ENCODE measurements around the gene SLC44A5.
"Not testable (repeated sequence)": the region's sequence is repeated elsewhere in the genome, so short reads cannot be mapped to it uniquely, and the experiment has no call there.

Gene SLC44A5

DNA sequence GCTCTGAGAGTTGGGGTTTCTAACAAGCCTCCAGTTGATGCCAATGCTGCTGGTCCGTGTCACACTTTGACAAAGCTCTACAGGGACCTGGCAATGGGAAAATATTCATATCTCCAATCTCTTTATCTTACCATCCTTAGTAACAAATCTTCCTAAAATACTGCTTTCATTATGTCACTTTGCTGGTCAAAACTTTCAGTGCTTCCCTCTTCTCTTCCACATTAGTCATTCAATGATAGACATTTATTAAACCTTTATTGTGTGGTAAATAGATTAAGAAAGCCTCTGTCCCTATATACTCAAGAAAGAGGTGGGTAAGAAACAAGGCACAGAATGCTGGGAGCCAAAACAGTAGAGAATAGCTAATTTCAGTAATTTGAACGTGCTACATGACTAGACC lies 79.3 kb downstream of the SLC44A5 start:
- no peak for DNase-seq (ENCODE audit: low read depth)
- H3K4me3 ChIP-seq (ENCODE audit: low read depth, low read length): no peak overlapping the region

DNA sequence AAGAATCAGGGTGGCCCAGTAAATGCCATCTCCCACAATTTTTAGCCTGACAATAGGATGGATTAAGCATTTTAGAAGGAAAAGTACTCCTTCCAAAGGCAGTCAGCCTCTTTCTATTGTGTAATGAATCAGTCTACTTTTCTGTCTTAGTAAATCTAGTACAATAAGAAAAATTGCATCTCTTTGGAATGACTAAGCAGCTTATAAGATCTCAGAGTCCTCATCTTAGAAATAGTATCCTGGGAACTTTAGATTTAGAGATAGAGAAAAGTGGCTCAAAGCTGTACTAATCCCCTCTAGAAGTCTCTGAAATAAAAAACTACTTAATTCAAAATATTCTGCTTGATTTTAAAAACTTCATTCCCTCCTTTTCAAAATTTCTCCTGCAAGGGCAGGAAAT lies 81.4 kb downstream of the SLC44A5 start:
- no peak for DNase-seq (ENCODE audit: low read depth)
- H3K4me3 ChIP-seq (ENCODE audit: low read depth, low read length): no peak overlapping the region

DNA sequence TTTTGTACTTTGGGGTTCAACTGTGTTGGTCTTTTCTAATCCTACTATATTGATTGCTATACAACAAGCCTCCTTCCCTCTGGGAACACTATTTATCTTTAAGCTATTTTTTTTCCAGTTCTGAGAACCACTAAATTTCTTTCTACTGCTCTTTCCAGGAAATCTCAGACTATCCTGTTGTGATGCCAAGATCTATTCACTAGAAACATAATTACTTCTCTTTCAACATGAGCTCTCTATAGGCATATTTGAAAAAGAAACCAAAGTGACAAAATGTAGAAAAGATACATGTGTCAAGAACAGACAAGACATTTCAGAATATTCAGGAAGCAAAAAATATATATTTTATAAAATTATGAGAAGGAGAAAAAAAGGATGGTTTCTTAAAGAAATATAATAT lies 82.9 kb downstream of the SLC44A5 start:
- H3K4me3 ChIP-seq (ENCODE audit: low read depth, low read length): no peak overlapping the region
- no peak for DNase-seq (ENCODE audit: low read depth)

DNA sequence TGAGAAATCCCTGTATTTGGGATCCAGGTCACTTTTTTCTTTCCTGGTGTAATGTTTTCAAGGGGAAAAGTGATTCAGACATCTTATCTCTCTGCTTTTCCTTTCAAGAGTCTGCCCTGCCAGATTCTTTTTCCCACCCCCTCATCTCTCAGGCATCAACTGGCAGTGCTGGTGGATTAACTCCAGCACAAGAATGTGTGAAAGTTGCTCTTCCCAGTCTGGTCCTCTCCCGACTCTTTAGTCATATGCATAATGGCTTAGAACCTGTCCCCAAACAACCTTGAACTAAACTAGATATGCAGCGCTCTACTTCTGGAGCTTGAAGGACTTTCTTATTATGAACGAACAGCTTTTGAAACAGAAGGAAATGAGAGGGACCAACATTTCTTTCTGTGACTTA lies 88.5 kb downstream of the SLC44A5 start:
- H3K4me3 ChIP-seq (ENCODE audit: low read depth, low read length): no peak overlapping the region
- no peak for DNase-seq (ENCODE audit: low read depth)

DNA sequence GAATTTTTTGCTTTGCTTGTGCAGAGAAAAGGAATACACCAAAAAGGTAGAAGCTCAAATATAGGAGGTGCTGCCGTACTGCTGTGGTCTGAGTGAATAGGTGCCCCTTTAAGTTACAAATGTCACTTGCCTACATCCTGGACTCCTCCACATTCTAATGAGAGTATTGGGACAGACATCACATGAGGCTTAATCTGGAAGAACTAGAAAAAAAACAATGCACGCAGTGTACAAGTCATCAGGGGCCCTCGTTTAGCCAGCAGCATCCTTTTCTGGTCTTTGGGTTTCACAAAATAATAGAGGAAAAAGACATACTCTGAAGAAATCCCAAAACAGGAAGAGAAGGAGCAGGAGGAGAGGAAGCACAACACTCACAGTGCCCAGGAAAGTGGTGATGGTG lies 89.3 kb downstream of the SLC44A5 start:
- no peak overlapping the region for H3K4me3 ChIP-seq (ENCODE audit: low read depth, low read length)
- no peak for DNase-seq (ENCODE audit: low read depth)

DNA sequence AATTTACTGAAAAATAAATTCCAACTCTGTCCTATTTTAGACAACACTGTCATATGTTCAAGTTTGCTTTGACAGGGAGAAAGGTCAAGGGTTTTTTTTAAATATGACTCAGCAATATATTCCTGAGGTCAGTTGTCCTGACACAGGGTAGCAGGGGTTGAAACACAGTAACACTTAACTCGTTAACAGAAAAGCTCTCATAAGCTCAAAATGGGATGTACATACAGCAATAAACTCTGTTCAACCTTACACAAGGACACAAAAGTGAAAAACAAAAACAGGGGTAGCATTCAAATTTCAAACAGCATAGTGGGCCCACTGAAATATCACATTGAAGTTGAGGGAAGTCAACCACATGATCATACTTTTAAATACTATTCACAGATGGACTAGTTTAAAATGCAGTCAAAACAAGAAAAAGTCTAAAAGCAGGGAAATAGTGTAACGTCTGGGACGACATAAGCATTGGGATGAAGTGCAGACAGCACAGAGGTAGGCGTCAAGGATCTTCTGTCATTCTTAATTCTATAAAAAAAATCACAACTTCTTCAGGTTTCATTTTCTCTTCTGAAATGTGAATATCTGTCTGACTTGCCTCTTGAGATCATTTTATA lies 89.9 kb downstream of the SLC44A5 start:
- no peak overlapping the region for H3K4me3 ChIP-seq (ENCODE audit: low read depth, low read length)

DNA sequence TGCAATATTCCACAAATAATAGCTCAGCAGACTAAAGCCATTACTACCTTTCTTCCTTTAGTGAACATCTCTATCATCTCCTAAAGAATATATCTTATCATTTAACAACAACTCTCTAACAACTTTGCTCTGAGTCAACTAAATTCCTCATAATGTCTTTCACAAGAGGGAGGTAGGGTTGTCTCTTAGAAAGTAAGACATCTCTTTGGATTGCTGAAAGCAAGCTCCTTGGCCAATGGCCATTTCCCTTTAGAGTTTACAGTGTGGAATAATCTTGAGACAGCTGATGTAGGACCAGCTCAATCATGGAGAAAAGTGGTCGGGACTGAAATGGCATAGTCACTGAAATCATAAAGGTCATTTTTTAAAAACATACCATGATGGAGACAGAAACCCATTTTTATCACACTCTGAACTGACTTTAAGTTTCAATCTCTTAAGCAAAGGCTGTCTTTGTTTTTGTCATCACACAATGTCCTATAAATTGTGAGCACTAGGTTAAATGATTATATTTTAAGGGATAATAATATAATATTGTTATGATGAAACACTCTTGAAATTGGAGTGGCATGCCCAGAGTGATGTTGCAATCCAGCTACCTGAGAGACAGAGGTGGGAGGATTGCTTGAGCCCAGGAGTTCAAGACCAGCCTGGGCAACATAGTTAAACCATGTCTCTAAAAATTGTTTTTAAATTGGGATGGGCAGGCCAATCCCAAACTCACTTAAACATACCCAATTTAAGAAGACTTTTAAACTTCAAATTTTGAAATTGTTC lies 91.1 kb downstream of the SLC44A5 start:
- H3K4me3 ChIP-seq (ENCODE audit: low read depth, low read length): no peak overlapping the region
- DNase-seq (ENCODE audit: low read depth): no peak

More for the DNA sequence above, 89.9 kb downstream of the SLC44A5 start:
- no peak for DNase-seq (ENCODE audit: low read depth)

DNA sequence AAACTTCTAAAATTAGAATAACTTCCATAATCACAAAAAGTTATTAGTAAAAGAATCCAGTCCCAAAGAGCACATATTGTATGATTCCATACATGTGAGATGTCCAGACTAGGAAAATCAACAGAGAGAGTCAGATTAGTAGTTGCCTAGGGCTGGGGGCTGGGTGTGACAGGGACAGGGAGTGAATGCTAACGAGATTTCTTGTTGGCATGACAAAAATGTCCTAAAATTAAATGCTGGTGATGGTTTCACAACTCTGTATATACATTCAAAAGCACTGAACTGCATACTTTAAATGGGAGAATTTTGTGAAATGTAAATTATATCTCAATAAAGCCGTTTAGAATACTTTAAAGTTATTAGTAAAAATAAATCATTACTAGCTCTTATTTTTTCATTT lies 92.2 kb downstream of the SLC44A5 start:
- H3K4me3 ChIP-seq (ENCODE audit: low read depth, low read length): no peak overlapping the region
- no peak for DNase-seq (ENCODE audit: low read depth)

DNA sequence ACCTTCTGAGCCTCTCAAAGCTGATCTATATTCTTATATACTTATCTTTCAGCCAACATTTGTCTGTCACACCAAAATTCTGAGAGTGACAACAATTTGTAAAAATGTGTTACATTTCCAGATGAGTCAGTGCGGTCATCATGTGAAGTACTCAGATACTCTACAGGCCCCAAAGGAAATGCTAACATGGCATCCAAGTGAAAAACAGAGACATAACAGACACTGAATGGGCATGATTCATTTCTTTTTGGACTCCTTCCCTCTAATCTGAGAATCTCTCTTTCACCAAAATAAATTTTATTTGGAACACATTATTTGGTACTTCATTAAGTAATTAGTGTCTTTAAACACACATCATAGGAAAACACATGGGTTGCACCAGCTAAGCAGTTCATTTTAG lies 96.6 kb downstream of the SLC44A5 start:
- H3K4me3 ChIP-seq (ENCODE audit: low read depth, low read length): no peak overlapping the region
- DNase-seq (ENCODE audit: low read depth): no peak

DNA sequence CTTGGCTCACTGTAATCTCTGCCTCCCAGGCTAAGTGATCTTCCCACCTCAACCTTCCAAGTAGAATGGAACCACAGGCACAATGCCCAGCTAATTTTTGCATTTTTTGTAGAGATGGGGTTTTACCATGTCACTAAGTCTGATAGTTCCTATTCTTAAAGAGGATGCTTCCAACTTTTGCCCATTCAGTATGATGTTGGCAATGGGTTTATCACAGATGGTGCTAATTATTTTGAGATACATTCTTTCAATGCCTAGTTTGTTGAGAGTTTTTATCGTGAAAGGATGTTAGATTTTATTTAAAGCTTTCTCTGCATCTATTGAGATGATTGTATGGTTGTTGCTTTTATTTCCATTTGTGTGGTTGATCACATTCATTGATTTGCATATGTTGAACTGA lies 103.9 kb downstream of the SLC44A5 start:
- DNase-seq (ENCODE audit: low read depth): no peak
- no peak overlapping the region for H3K4me3 ChIP-seq (ENCODE audit: low read depth, low read length)

DNA sequence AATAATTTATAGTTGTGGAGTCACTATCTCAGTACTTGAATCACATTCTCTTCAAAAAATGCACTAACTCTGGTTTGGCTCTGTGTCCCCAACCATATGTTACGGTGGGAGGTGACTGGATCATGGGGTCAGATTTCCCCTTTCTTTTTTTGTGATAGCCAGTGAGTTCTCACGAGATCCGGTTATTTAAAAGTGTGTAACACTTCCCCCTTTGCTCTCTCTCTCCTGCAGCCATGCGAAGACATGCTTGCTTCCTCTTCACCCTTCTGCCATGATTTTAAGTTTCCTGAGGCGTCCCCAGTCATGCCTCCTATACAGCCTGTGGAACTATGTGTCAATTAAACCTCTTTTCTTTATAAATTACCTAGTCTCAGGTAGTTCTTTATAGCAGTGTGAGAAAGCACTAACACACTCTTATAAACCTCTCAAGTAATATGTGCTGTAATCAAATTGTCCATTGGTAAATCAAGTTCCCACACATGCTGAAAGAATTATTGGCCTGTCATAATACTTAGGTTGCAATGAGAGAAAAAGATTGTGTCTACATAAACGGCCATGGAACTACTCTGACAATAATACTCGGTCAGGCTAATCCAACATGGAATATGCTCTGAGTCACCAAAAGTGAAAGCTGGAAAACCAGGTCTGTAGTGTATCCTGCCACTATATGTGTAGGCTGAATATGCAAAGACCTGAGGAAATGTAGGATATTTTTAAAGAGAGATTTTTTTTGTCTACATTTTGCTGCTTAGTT lies 107.5 kb downstream of the SLC44A5 start:
- DNase-seq (ENCODE audit: low read depth): no peak

DNA sequence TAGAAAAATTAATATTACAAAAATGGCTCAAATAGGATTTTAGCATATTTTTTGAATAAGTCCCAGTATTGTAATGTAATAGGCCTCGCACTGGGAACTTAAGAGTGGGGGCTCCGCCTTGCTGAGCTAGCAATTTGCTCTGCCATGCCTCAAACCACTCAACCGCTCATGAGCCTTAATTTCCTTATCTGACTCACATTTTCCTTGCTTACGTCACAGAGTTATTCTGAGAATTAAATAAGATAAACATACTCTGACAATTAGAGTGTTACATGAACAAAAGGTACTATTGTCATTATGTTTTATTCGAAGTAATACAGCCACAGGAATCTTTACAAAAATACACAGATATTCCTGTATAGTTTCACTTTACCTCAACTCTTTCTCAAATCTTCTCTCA lies 108.1 kb downstream of the SLC44A5 start:
- DNase-seq (ENCODE audit: low read depth): no peak
- H3K4me3 ChIP-seq (ENCODE audit: low read depth, low read length): no peak overlapping the region

More for the DNA sequence above, 107.5 kb downstream of the SLC44A5 start:
- H3K4me3 ChIP-seq (ENCODE audit: low read depth, low read length): no peak overlapping the region

DNA sequence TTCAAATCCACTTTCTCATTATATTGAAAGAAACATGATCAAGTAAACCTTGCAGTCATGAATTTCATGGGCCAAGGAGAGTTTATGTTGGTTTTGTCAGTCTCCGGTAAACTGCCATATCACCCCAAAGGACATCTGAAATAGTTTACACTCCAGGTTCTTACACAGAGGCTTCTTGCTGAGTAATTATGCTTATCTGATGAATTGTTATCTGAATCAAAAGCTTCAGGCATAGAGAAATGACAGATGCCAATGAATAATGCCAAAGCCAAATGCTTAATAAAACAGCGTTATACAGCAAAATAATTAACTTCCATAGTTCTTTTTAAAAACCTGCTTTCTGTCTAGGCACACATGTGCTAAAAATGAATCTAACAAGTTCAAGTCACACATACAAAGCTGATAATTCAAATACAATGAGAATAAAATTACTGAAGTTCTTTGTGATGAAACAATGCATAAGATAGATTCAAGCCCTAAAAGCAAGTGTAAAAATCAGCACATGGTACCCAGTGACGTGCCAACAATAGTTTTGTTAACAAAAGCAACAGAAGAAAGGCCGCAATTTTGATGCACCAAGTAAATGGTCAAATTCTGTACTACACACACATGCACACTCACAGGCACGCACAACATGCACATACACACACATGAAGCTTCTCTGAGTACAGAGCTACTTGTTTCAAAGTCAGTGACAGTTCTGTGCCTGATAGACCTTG lies 109.2 kb downstream of the SLC44A5 start:
- no peak overlapping the region for H3K4me3 ChIP-seq (ENCODE audit: low read depth, low read length)
- no peak for DNase-seq (ENCODE audit: low read depth)

DNA sequence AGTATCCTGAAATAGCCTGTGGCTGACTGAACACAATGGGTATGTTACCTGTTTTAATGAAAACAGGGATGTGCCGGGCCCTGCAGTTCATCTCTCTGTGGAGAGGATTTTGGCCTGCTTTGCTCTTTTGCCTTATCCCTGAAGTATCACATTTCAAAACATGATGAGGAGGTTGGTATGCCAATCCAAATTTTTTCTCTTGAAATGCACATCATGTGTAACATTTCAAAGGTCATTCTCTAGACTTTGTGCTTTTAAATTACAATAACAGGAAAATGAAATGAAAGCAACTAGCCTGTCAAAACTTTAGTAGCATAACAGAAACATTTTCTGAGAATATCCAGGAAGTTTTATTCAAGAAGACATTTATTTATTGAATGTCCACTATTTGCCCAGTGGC lies 118.9 kb downstream of the SLC44A5 start:
- no peak for DNase-seq (ENCODE audit: low read depth)
- no peak overlapping the region for H3K4me3 ChIP-seq (ENCODE audit: low read depth, low read length)

DNA sequence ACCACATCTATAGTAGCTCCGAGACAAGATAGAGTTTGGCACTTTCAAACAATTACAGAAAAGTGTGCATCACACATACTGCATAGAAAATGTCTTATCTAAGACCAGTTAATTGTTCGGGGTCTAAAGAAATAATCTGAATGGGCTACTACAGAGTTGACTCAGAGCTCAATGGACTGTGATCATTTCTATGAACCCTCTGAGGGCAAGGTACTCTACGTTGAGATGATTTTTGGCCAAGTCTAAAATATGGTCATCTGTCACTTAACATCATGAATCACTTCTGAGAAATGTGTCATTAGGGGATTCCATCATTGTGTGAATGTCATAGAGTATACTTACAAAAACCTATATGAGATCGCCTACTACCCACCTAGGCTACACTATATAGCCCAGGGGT lies 123.5 kb downstream of the SLC44A5 start:
- DNase-seq (ENCODE audit: low read depth): no peak

DNA sequence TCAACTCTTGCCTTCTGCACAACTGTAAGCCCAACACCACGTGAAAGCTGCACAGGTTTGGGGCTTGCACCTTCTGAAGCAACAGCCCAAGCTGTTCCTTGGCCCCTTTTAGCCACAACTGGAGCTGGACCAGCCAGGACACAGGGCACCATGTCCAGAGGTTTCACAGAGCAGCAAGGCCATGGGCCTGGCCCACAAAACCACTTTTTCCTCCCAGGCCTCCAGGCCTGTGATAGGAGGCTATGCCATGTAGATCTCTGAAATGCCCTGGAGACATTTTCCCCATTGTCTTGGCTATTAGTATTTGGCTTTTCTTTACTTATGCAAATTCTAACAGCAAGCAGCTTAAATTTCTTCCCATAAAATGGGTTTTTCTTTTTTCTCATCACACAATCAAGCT lies 126.1 kb downstream of the SLC44A5 start:
- no peak overlapping the region for H3K4me3 ChIP-seq (ENCODE audit: low read depth, low read length)
- DNase-seq (ENCODE audit: low read depth): no peak

More for the DNA sequence above, 123.5 kb downstream of the SLC44A5 start:
- H3K4me3 ChIP-seq (ENCODE audit: low read depth, low read length): no peak overlapping the region

DNA sequence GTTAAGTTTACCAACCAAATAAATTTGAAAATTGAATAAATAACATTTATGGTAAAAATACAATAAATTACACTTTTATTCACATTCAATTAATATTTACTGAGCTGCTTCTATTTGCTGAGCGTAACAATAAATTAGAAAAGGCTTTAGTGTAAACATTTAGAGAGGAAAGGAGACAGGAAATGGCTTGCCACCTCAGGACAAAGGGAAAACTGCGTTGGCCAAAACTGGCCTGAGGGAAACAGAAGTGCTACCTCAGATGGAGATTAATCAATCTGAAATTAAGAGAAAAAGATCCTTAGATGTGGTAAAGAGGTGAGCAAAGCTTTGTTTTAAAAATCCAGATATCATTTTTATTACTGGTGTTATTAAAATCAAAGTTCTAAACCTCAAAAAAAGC lies 128.0 kb downstream of the SLC44A5 start:
- DNase-seq (ENCODE audit: low read depth): no peak
- no peak overlapping the region for H3K4me3 ChIP-seq (ENCODE audit: low read depth, low read length)

DNA sequence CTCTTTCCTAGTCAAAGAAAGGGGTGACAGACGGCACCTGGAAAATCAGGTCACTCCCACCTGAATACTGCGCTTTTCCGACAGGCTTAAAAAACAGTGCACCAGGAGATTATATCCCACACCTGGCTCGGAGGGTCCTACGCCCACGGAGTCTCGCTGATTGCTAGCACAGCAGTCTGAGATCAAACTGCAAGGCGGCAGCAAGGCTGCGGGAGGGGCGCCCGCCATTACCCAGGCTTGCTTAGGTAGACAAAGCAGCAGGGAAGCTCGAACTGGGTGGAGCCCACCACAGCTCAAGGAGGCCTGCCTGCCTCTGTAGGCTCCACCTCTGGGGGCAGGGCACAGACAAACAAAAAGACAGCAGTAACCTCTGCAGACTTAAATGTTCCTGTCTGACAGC lies 134.4 kb downstream of the SLC44A5 start:
- DNase-seq (ENCODE audit: low read depth); H3K4me3 ChIP-seq (ENCODE audit: low read depth, low read length): not testable (repeated sequence)

DNA sequence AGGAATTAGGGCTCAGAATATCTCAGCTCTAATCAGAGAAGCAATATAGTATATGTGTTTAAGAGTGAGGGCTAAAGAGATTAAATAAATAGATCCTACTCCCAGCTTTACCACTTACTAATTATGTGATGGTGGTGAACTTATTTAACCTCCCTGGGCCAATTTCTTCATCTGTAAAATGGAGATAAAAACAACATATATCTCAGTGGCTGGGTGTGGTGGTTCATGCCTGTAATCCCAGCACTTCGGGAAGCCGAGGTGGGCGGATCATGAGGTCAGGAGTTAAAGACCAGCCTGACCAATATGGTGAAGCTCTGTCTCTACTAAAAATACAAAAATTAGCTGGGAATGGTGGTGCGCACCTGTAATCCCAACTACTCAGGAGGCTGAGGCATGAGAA lies 135.2 kb downstream of the SLC44A5 start:
- H3K4me3 ChIP-seq (ENCODE audit: low read depth, low read length): no peak overlapping the region
- DNase-seq (ENCODE audit: low read depth): no peak
